H9 (cell line): ENCODE results near the gene HCN1. TPM values are rescaled to one million over a fixed set of nuclear protein-coding genes. Genes with fewer than 3 reads are reported as not detected.

Source experiments
- DNase-seq: peaks from one replicate; pipeline ENCODE4 v3.0.0-alpha.2; 2017
- H2AFZ ChIP-seq: one replicate; pipeline ENCODE4 v1.6.1; 2013; ENCODE audit warnings: mild to moderate bottlenecking, low read length, control low read depth, moderate library complexity
- H2AK5ac ChIP-seq: 2 replicates; pipeline ENCODE4 v1.6.1; 2013; ENCODE audit warnings: low read length, control low read depth, mixed read lengths; ENCODE audit not compliant: insufficient read length
- H2BK120ac ChIP-seq: one replicate; pipeline ENCODE4 v1.6.1; 2013; ENCODE audit warnings: low read depth, mild to moderate bottlenecking, low read length, control low read depth, inconsistent platforms; ENCODE audit not compliant: poor library complexity, severe bottlenecking
- H2BK12ac ChIP-seq: 2 replicates; pipeline ENCODE4 v1.6.1; 2013; ENCODE audit warnings: low read length, control low read depth, mixed read lengths, low read depth; ENCODE audit not compliant: insufficient read length
- H2BK15ac ChIP-seq: 2 replicates; pipeline ENCODE4 v1.6.1; 2013; ENCODE audit warnings: low read depth, low read length, control low read depth
- H2BK20ac ChIP-seq: one replicate; pipeline ENCODE4 v1.6.1; 2013; ENCODE audit warnings: low read depth, mild to moderate bottlenecking, low read length, control low read depth, inconsistent platforms; ENCODE audit not compliant: poor library complexity, severe bottlenecking
- H2BK5ac ChIP-seq: 2 replicates; pipeline ENCODE4 v1.6.1; 2013; ENCODE audit warnings: low read length, control low read depth, mixed read lengths; ENCODE audit not compliant: insufficient read length
- H3K14ac ChIP-seq: 2 replicates; pipeline ENCODE4 v1.6.1; 2013; ENCODE audit warnings: low read length, control low read depth; ENCODE audit not compliant: insufficient read depth
- H3K18ac ChIP-seq: 2 replicates; pipeline ENCODE4 v1.6.1; 2013; ENCODE audit warnings: low read depth, mild to moderate bottlenecking, mixed read lengths, low read length, control low read depth; ENCODE audit not compliant: insufficient read length
- H3K23ac ChIP-seq: 2 replicates; pipeline ENCODE4 v1.6.1; 2013; ENCODE audit warnings: low read length, control low read depth, mixed read lengths, low read depth; ENCODE audit not compliant: insufficient read length
- H3K23me2 ChIP-seq: 2 replicates; pipeline ENCODE4 v1.6.1; 2013; ENCODE audit warnings: low read depth, mild to moderate bottlenecking, mixed read lengths, low read length, control low read depth; ENCODE audit not compliant: insufficient read length, poor library complexity, severe bottlenecking
- H3K27ac ChIP-seq: 2 replicates; pipeline ENCODE4 v1.5.1; 2013; ENCODE audit warnings: low read length, control low read depth, mixed read lengths, low read depth; ENCODE audit not compliant: insufficient read length
- H3K27me3 ChIP-seq: 2 replicates; pipeline ENCODE4 v1.6.1; 2013; ENCODE audit warnings: low read length, control low read depth, inconsistent platforms; ENCODE audit not compliant: insufficient read depth
- H3K4ac ChIP-seq: 2 replicates; pipeline ENCODE4 v1.6.1; 2013; ENCODE audit warnings: low read depth, mild to moderate bottlenecking, control low read depth, inconsistent platforms, low read length, moderate library complexity
- H3K4me1 ChIP-seq: 2 replicates; pipeline ENCODE4 v1.6.1; 2013; ENCODE audit warnings: low read length, control low read depth, inconsistent platforms; ENCODE audit not compliant: insufficient read depth
- H3K4me2 ChIP-seq: 2 replicates; pipeline ENCODE4 v1.6.1; 2013; ENCODE audit warnings: low read length, control low read depth, mixed read lengths; ENCODE audit not compliant: insufficient read length, insufficient read depth
- H3K56ac ChIP-seq: 2 replicates; pipeline ENCODE4 v1.6.1; 2013; ENCODE audit warnings: low read depth, mild to moderate bottlenecking, mixed read lengths, low read length, control low read depth; ENCODE audit not compliant: insufficient read length
- H3K79me1 ChIP-seq: 2 replicates; pipeline ENCODE4 v1.6.1; 2013; ENCODE audit warnings: low read depth, mild to moderate bottlenecking, moderate library complexity, low read length, control low read depth, inconsistent platforms; ENCODE audit not compliant: insufficient read depth, poor library complexity, severe bottlenecking
- H3K79me2 ChIP-seq: 2 replicates; pipeline ENCODE4 v1.6.1; 2013; ENCODE audit warnings: low read length, control low read depth, inconsistent platforms; ENCODE audit not compliant: insufficient read depth
- H3K9ac ChIP-seq: 2 replicates; pipeline ENCODE4 v1.6.1; 2013; ENCODE audit warnings: low read length, control low read depth, mixed read lengths; ENCODE audit not compliant: insufficient read length; ENCODE audit errors: extremely low read depth
- H3K9me3 ChIP-seq: one replicate; pipeline ENCODE4 v1.6.1; 2013; ENCODE audit warnings: low read depth, low read length, inconsistent platforms; ENCODE audit not compliant: control insufficient read depth
- H3T11ph ChIP-seq: one replicate; pipeline ENCODE4 v1.6.1; 2013; ENCODE audit warnings: mild to moderate bottlenecking, low read length, control low read depth, inconsistent platforms
- H4K20me1 ChIP-seq: one replicate; pipeline ENCODE4 v1.6.1; 2013; ENCODE audit not compliant: control insufficient read depth, insufficient read length, insufficient read depth
- H4K5ac ChIP-seq: 2 replicates; pipeline ENCODE4 v1.6.1; 2013; ENCODE audit warnings: low read depth, mild to moderate bottlenecking, mixed read lengths, low read length, control low read depth; ENCODE audit not compliant: insufficient read length
- H4K8ac ChIP-seq: replicated peaks from 2 replicates; pipeline ENCODE4 v1.6.1; 2013; ENCODE audit warnings: low read length, control low read depth, mixed read lengths, low read depth; ENCODE audit not compliant: insufficient read length
- H4K91ac ChIP-seq: 2 replicates; pipeline ENCODE4 v1.6.1; 2013; ENCODE audit warnings: low read depth, mild to moderate bottlenecking, moderate library complexity, mixed read lengths, low read length, control low read depth; ENCODE audit not compliant: insufficient read length
- H3K27ac Mint-ChIP-seq, 3 experiments: 2 replicates in 2 of 3; 3 replicates in 1 of 3; pipeline ENCODE4 v1.8.0; 2020 to 2021; ENCODE audit warnings: mixed read lengths in 3 of 3, mild to moderate bottlenecking in 1 of 3, moderate library complexity in 1 of 3
- H3K27me3 Mint-ChIP-seq: 2 replicates; pipeline ENCODE4 v1.8.0; 2021; ENCODE audit warnings: low read depth, mild to moderate bottlenecking, moderate library complexity, mixed read lengths
- H3K36me3 Mint-ChIP-seq, 3 experiments: 2 replicates in 2 of 3; 3 replicates in 1 of 3; pipeline ENCODE4 v1.8.0; 2020 to 2021; ENCODE audit warnings: low read depth in 3 of 3, mixed read lengths in 3 of 3; ENCODE audit not compliant: insufficient read depth in 1 of 3
- H3K4me1 Mint-ChIP-seq, 2 experiments: 2 replicates each; pipeline ENCODE4 v1.8.0; 2020; ENCODE audit warnings: mixed read lengths in 2 of 2
- H3K4me3 Mint-ChIP-seq, 2 experiments: 2 replicates in 1 of 2; 3 replicates in 1 of 2; pipeline ENCODE4 v1.8.0; 2020 to 2021; ENCODE audit warnings: mild to moderate bottlenecking in 2 of 2, mixed read lengths in 2 of 2, moderate library complexity in 1 of 2
- H3K9me3 Mint-ChIP-seq, 2 experiments: 2 replicates in 1 of 2; 3 replicates in 1 of 2; pipeline ENCODE4 v1.8.0; 2020; ENCODE audit warnings: mild to moderate bottlenecking in 2 of 2, mixed read lengths in 2 of 2, moderate library complexity in 1 of 2
- CTCF ChIP-seq: fragments of 200-600 bp; sonication (generic); conservative IDR thresholded peaks from 3 replicates; pipeline ENCODE4 v1.8.0; 2021; ENCODE audit warnings: antibody characterized with exemption, mild to moderate bottlenecking
- WGBS: extraction: QIAGEN DNeasy Blood & Tissue Kit; methylation state at CpG from one replicate; pipeline ENCODE4 v1.1.7; 2013; ENCODE audit warnings: missing lambda C conversion rate, low lambda C conversion rate, mixed read lengths; ENCODE audit not compliant: insufficient read length; ENCODE audit errors: extremely low coverage; 5-methylcytosine and 5-hydroxymethylcytosine counted together
- total RNA-seq: library from RNA; stranded (reverse); gene quantifications from 2 replicates; pipeline ENCODE4 v1.2.1, GENCODE V29; 2021

Gene HCN1
- total RNA-seq, 1 experiment from 2014 or later = 4.6 TPM

GRCh38 chr5:45383985-45384384, 312.2 kb downstream of the HCN1 start:
- no peak overlapping the region for H4K91ac ChIP-seq
- no peak overlapping the region for H4K8ac ChIP-seq
- H4K20me1 ChIP-seq = no peaks in the 10 kb centered on the region
- H3K9me3 ChIP-seq = no peaks in the 10 kb centered on the region
- H3K9ac ChIP-seq = no peak overlapping the region
- no peak overlapping the region for H3T11ph ChIP-seq
- no peak overlapping the region for H4K5ac ChIP-seq
- H2BK20ac ChIP-seq = no peak overlapping the region
- H2BK15ac ChIP-seq = no peak overlapping the region
- WGBS = no CpG with 5 or more reads among the region's 2 CpGs
- H3K27ac Mint-ChIP-seq = no peak overlapping the region
- H3K27me3 ChIP-seq = no peaks in the 10 kb centered on the region
- H3K36me3 Mint-ChIP-seq = no peaks in the 10 kb centered on the region; a peak in 1 of 7 replicates
- no peaks in the 10 kb centered on the region for H3K4me1 Mint-ChIP-seq
- no peaks in the 10 kb centered on the region; the same call in 1 of the 2 replicates for H3K4me1 ChIP-seq
- no peaks in the 10 kb centered on the region for H3K79me2 ChIP-seq
- H3K9me3 Mint-ChIP-seq = 0 out of 5 replicates have a peak, but pooled peaks cover 3% of the 10 kb centered on the region in 2 experiments
- no peak for DNase-seq
- no peak overlapping the region for H2BK120ac ChIP-seq
- H2AFZ ChIP-seq = no peak overlapping the region
- H2BK5ac ChIP-seq = no peak overlapping the region
- no peaks in the 10 kb centered on the region for H3K27me3 Mint-ChIP-seq
- no peak overlapping the region for H3K27ac ChIP-seq
- no peaks in the 10 kb centered on the region for H3K79me1 ChIP-seq
- H3K4me3 Mint-ChIP-seq = no peak overlapping the region
- H3K56ac ChIP-seq = no peak overlapping the region
- H3K4me2 ChIP-seq = no peak overlapping the region
- H3K14ac ChIP-seq = no peak overlapping the region
- no peaks in the 10 kb centered on the region for H3K23me2 ChIP-seq
- H3K23ac ChIP-seq = no peak overlapping the region
- no peak overlapping the region for H2AK5ac ChIP-seq
- H3K4ac ChIP-seq = no peak overlapping the region
- H3K18ac ChIP-seq = no peak overlapping the region
- H2BK12ac ChIP-seq = no peak overlapping the region
- TF ChIP-seq CTCF = no peak
